ENCODE data around the gene ZNF423. TPM values are rescaled to one million over a fixed set of nuclear protein-coding genes. Genes with fewer than 3 reads are reported as not detected.

Gene ZNF423
- total and polyA plus RNA-seq, 4 donors = 16.9 to 43.0 (median 34.4) TPM

DNA sequence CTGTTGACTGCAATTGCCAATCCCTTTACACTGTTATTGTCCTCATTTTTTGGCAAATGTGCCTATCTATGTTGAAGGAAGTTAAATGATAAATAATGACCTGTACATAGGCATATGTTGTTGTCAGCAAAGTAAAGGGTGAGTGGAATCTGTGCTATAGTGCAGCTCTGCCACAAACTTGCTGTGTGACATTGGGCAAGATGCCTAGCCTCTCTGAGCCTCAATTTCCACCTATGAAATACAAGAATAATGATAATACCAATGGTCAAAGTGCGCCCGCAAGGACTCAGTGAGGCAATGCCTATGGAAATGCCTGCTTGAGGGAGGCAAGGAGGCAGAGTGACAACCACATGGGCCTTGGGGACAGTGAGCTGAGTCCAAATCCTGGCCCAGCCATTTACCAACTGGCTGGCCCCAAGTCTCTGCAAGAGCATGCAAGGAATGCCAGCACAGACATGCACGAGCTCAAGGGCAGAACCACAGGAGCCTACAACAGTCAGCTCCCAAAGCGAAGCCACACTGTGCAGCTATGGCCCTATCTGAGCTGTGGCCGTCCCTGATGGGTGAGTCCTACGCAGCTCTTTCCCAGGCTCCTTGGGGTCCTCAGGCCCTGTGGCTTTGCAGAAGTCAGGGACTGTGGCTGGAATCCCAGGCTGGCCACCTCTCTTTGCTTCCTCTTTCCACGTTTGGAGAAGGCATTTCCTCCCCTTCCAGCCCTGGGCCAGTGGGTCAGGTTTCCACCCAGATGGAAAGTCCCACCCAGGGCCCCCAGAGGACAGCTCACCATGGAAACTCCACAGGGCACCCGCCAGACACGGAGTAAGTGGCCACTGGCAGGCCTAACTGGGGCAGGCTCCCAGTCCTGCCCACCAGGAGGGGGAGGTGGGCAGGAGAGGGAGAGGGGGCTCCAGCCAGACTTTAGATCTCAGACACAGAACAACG lies 82.1 kb downstream of the ZNF423 start:
- DNase-seq (ENCODE audit: low read depth in 4 of 6, low spot score in 6 of 6) = no peak
- H3K4me1 ChIP-seq (ENCODE audit: control insufficient read depth, insufficient read depth, low read length) = peaks cover 24% of the 10 kb centered on the region
- H3K27me3 ChIP-seq (ENCODE audit: control insufficient read depth, insufficient read depth, low read length) = no peaks in the 10 kb centered on the region
- 62% methylated on average over 9 of the region's 10 CpGs for WGBS (ENCODE audit: insufficient coverage)
- no peak overlapping the region for H3K4me3 ChIP-seq (ENCODE audit: low read depth, low read length)
- no peaks in the 10 kb centered on the region for H3K9me3 ChIP-seq (ENCODE audit: control insufficient read depth, insufficient read depth, low read length)
- peaks cover 4% of the 10 kb centered on the region for H3K36me3 ChIP-seq (ENCODE audit: control insufficient read depth, insufficient read depth, low read length)
- no peak overlapping the region for H3K27ac ChIP-seq (ENCODE audit: low read depth, low read length)

DNA sequence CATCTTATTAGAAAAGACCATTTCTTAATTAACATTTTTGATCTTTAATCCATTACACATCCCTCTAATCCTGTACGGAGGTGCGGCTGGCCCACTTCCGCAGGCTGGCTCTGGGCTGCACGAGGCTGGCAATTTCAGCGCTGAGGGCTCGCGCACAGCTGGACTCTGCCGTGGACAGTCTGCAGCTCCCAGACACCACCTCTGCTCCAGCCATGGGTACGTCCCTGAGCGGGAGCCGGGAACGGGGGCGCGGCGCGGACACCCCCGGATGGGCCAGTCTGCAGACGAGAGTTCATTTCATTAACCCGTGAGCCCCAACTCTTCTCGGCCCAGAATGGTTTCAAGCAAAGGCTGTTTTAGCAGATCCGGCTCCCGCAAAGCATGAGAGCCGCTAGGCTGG lies 87.9 kb downstream of the ZNF423 start:
- peaks cover 4% of the 10 kb centered on the region for H3K36me3 ChIP-seq (ENCODE audit: control insufficient read depth, insufficient read depth, low read length)
- H3K4me1 ChIP-seq (ENCODE audit: control insufficient read depth, insufficient read depth, low read length) = peaks cover 7% of the 10 kb centered on the region
- no peak overlapping the region for H3K4me3 ChIP-seq (ENCODE audit: low read depth, low read length)
- DNase-seq (ENCODE audit: low read depth in 4 of 6, low spot score in 6 of 6) = no peak
- 78% methylated on average over 23 of the region's 23 CpGs for WGBS (ENCODE audit: insufficient coverage)
- H3K27ac ChIP-seq (ENCODE audit: low read depth, low read length) = no peak overlapping the region
- H3K27me3 ChIP-seq (ENCODE audit: control insufficient read depth, insufficient read depth, low read length) = no peaks in the 10 kb centered on the region
- no peaks in the 10 kb centered on the region for H3K9me3 ChIP-seq (ENCODE audit: control insufficient read depth, insufficient read depth, low read length)

DNA sequence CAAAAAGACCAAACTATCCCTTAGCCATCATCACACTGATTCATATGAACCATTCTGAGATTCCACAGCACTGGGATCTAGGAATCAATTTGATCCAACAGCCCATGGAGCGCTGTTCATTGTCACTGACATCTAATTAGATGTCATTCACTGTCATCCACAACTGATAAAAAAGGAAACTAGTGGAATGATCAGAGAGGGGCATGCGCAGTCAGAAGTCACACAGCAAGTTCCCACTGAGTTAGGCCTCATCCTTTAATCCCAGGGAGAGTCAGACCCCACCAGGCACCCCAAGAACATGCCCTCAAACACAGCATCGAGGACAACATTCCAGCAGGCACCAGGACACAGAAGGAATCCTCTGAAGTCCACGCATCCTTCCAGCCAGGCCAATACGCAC lies 88.5 kb downstream of the ZNF423 start:
- peaks cover 7% of the 10 kb centered on the region for H3K4me1 ChIP-seq (ENCODE audit: control insufficient read depth, insufficient read depth, low read length)
- H3K9me3 ChIP-seq (ENCODE audit: control insufficient read depth, insufficient read depth, low read length) = no peaks in the 10 kb centered on the region
- H3K27me3 ChIP-seq (ENCODE audit: control insufficient read depth, insufficient read depth, low read length) = no peaks in the 10 kb centered on the region
- no peak overlapping the region for H3K27ac ChIP-seq (ENCODE audit: low read depth, low read length)
- 84% methylated on average over 3 of the region's 5 CpGs for WGBS (ENCODE audit: insufficient coverage)
- no peak overlapping the region for H3K4me3 ChIP-seq (ENCODE audit: low read depth, low read length)
- DNase-seq (ENCODE audit: low read depth in 4 of 6, low spot score in 6 of 6) = no peak
- peaks cover 4% of the 10 kb centered on the region for H3K36me3 ChIP-seq (ENCODE audit: control insufficient read depth, insufficient read depth, low read length)

DNA sequence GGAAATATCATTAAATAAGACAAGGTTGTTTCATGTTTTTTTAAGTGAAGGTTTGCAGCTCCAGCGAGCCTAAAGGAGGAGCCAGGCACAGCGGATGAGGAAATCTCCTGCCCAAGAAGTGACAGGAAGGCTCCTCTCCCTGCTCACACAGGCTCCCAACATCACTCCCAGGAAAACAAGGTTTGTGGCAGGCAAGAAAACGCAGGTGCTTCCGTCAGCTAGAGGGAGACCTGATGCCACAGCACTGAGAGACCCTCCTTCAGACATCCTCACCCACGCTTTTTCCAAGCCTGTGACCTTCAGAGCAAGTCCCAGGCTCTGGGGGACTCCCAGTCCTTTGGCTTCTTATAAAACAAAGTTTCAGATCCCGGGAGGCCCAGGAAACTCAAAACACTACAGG lies 89.7 kb downstream of the ZNF423 start:
- Histone ChIP-seq H3K4me3 (ENCODE audit: low read depth, low read length) (no peak overlapping the region), H3K36me3 (ENCODE audit: control insufficient read depth, insufficient read depth, low read length) (peaks cover 4% of the 10 kb centered on the region), H3K27me3 (ENCODE audit: control insufficient read depth, insufficient read depth, low read length) (no peaks in the 10 kb centered on the region), H3K27ac (ENCODE audit: low read depth, low read length) (no peak overlapping the region), H3K9me3 (ENCODE audit: control insufficient read depth, insufficient read depth, low read length) (no peaks in the 10 kb centered on the region), H3K4me1 (ENCODE audit: control insufficient read depth, insufficient read depth, low read length) (peaks cover 7% of the 10 kb centered on the region)
- WGBS (ENCODE audit: insufficient coverage) = 68% methylated on average over 6 of the region's 6 CpGs
- peak in 1 of 6 donors; percentile 38 for DNase-seq (ENCODE audit: low read depth in 4 of 6, low spot score in 6 of 6)

DNA sequence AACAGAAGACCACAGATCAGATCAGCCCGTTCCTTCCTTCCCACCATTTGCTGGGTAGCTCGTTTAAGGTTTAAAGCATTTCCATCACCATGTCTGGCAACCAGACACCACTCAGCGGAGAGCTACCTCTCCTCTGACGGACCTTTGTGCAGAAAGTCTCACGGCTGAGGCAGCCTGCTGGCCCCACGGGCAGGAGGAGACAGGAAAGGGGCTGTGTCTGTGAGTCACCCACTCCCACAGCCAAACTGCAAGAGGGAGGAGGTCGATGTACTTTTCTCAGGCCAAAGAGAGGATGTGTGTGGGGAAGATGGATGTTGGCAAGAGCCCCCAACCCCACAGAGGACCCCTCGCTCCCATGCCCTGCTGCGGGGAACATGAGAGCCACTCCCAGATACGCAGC lies 92.1 kb downstream of the ZNF423 start:
- Histone ChIP-seq H3K27ac (ENCODE audit: low read depth, low read length) (no peak overlapping the region), H3K4me1 (ENCODE audit: control insufficient read depth, insufficient read depth, low read length) (peaks cover 7% of the 10 kb centered on the region), H3K4me3 (ENCODE audit: low read depth, low read length) (no peak overlapping the region), H3K36me3 (ENCODE audit: control insufficient read depth, insufficient read depth, low read length) (peaks cover 4% of the 10 kb centered on the region), H3K27me3 (ENCODE audit: control insufficient read depth, insufficient read depth, low read length) (no peaks in the 10 kb centered on the region), H3K9me3 (ENCODE audit: control insufficient read depth, insufficient read depth, low read length) (no peaks in the 10 kb centered on the region)
- WGBS (ENCODE audit: insufficient coverage) = 90% methylated on average over 6 of the region's 10 CpGs
- DNase-seq (ENCODE audit: low read depth in 4 of 6, low spot score in 6 of 6) = no peak

DNA sequence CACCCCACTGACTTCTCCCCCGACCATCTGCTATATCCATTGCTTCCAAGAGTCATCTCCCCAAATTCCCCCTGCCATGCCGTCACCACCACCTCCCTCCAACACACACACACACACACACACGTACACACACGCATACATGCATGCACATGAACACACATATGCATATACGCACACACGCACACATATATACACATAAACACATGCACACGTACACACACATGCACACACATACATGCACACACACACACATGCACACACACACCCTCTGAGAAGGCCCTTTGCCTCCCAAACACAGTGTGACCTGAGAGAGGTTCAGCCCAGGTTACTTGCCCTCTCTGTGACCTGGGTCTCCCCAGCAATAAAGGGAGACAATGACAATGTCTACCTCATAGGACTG lies 95.1 kb downstream of the ZNF423 start:
- Histone ChIP-seq H3K4me3 (ENCODE audit: low read depth, low read length) (no peak overlapping the region), H3K9me3 (ENCODE audit: control insufficient read depth, insufficient read depth, low read length) (no peaks in the 10 kb centered on the region), H3K27me3 (ENCODE audit: control insufficient read depth, insufficient read depth, low read length) (no peaks in the 10 kb centered on the region), H3K4me1 (ENCODE audit: control insufficient read depth, insufficient read depth, low read length) (peaks cover 11% of the 10 kb centered on the region), H3K36me3 (ENCODE audit: control insufficient read depth, insufficient read depth, low read length) (no peaks in the 10 kb centered on the region), H3K27ac (ENCODE audit: low read depth, low read length) (no peak overlapping the region)
- WGBS (ENCODE audit: insufficient coverage) = 87% methylated on average over 7 of the region's 7 CpGs
- no peak for DNase-seq (ENCODE audit: low read depth in 4 of 6, low spot score in 6 of 6)

DNA sequence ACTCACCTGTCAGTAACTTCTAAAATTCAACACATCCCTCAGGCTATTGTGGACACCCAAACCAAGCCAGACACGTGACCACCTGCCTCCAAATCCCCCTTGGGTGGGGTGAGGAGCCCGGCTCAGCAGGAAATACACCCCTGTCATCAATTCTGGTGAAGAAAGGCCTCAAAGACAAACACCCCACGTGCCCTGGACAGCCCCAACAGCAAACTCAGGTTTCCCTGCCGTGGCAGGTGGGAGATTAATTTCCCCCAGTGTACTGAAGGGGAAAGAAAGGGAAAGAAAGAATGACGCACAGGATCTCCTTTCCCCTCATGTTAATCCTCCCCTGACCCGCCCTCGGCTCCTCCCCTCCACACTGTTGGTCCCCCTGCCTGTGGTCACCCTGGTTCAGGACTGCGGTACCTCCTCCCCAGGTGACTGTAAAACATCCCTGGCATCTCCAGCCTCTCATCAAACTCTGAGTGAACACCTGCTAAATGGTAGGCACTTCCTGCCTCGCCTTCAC lies 98.3 kb downstream of the ZNF423 start:
- peaks cover 3% of the 10 kb centered on the region for H3K27me3 ChIP-seq (ENCODE audit: control insufficient read depth, insufficient read depth, low read length)
- H3K9me3 ChIP-seq (ENCODE audit: control insufficient read depth, insufficient read depth, low read length) = no peaks in the 10 kb centered on the region
- no peak overlapping the region for H3K27ac ChIP-seq (ENCODE audit: low read depth, low read length)
- WGBS (ENCODE audit: insufficient coverage) = 75% methylated on average over 6 of the region's 9 CpGs
- peaks cover 24% of the 10 kb centered on the region for H3K4me1 ChIP-seq (ENCODE audit: control insufficient read depth, insufficient read depth, low read length)
- no peaks in the 10 kb centered on the region for H3K36me3 ChIP-seq (ENCODE audit: control insufficient read depth, insufficient read depth, low read length)
- no peak for DNase-seq (ENCODE audit: low read depth in 4 of 6, low spot score in 6 of 6)
- no peak overlapping the region for H3K4me3 ChIP-seq (ENCODE audit: low read depth, low read length)

DNA sequence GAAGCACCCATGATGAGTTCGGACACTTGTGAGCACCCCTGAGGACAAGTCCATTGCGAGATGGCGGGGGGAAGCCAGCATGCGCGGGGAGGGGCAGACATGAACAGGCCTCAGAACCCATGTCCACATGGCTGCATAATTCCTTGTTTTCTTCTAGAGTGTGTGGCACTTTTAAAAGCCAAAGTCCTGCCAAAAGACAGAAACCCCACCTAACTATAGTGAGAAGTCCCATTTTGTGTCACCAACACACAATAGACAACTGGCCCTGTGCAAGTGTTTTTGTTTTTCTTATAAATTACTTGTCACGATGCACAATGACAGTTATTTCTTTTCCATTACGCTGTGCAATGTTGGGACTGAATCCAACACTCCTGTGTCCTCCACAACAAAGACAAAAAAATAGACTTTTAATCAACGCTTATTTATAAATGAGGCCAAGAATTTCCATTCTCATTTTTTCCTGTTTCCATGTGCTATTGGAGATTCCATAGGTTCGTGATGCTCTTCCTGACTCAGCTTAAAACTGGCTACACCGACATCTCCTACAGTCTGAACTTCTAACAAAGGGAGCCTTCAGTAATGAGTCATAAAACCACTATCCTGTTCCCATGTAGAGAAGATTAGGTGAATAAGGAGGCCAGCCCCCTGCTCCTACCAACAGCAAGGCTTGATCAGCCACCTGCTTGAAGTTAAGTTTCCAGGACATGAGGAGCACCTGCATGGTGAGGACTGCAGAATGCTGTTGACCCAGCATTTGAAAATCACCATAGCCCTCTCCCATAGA lies 98.9 kb downstream of the ZNF423 start:
- H3K4me3 ChIP-seq (ENCODE audit: low read depth, low read length) = no peak overlapping the region
- no peaks in the 10 kb centered on the region for H3K36me3 ChIP-seq (ENCODE audit: control insufficient read depth, insufficient read depth, low read length)
- H3K9me3 ChIP-seq (ENCODE audit: control insufficient read depth, insufficient read depth, low read length) = no peaks in the 10 kb centered on the region
- peaks cover 24% of the 10 kb centered on the region for H3K4me1 ChIP-seq (ENCODE audit: control insufficient read depth, insufficient read depth, low read length)
- WGBS (ENCODE audit: insufficient coverage) = 87% methylated on average over 7 of the region's 10 CpGs
- H3K27me3 ChIP-seq (ENCODE audit: control insufficient read depth, insufficient read depth, low read length) = peaks cover 3% of the 10 kb centered on the region
- no peak for DNase-seq (ENCODE audit: low read depth in 4 of 6, low spot score in 6 of 6)
- H3K27ac ChIP-seq (ENCODE audit: low read depth, low read length) = no peak overlapping the region

DNA sequence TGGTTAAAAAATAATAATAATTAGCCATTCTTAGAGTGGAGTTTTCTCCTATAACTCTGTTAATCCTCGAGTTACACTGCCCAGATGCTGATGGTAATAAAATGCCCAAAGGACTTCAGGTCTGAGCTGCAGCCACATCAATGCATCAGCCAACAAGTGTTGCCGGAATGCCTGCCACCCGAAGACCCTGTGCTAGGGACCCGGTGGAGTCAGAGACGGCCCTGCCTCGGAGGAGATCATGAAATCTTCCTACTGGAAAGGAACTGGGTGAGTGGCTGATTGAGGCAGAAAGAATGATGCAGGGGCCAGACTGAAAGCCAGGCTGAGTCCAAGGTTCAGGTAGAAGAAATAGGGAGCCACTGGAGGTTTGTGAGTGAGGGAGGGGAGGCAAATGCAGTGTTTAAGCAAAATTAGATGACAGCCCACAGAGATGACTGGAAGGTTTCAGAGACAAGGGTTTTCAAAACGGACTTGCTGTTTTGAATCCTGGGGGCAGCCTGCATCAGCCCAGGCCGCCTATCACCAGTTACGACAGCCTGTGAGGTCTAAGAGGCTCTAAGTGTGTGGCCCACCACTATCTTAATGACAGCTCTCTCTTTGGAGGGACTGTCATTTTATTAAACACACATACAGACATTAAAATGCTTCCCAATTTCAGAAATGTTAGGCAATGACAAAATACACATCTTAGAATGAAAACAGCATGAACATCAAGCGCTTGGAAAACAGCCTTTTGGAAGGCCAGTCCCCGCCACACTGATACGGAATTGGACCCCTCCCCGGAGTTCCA lies 100.0 kb downstream of the ZNF423 start:
- no peak overlapping the region for H3K27ac ChIP-seq (ENCODE audit: low read depth, low read length)
- 64% methylated on average over 12 of the region's 13 CpGs for WGBS (ENCODE audit: insufficient coverage)

More for the DNA sequence above, 100.0 kb downstream of the ZNF423 start:
- Histone ChIP-seq H3K36me3 (ENCODE audit: control insufficient read depth, insufficient read depth, low read length) (no peaks in the 10 kb centered on the region), H3K4me1 (ENCODE audit: control insufficient read depth, insufficient read depth, low read length) (peaks cover 26% of the 10 kb centered on the region), H3K4me3 (ENCODE audit: low read depth, low read length) (no peak overlapping the region), H3K9me3 (ENCODE audit: control insufficient read depth, insufficient read depth, low read length) (no peaks in the 10 kb centered on the region), H3K27me3 (ENCODE audit: control insufficient read depth, insufficient read depth, low read length) (peaks cover 3% of the 10 kb centered on the region)
- no peak for DNase-seq (ENCODE audit: low read depth in 4 of 6, low spot score in 6 of 6)
